ENCODE data around the gene EIF5. TPM values are rescaled to one million over a fixed set of nuclear protein-coding genes. Genes with fewer than 3 reads are reported as not detected.

Gene EIF5
- total RNA-seq, 2 experiments from 2014 or later: 237 to 292 TPM

DNA sequence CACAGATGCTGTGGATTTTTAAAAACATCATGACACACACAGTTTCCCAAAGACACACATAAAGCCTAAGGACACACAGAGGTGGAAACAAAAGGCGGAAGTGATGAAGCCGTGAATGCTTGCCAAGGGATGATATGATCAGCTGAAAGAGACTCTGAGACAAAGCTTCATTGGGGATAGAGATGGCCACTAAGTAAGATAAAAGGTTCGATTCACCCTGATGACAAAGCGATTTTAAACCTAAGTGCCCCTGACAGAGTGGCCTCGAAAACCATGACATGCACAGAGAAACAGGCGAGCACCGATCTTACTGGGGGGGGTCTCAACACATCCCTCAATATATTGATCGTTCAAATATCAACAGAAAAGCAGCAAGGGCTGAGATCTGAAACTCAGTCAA is 20.3 kb upstream of the EIF5 start:
- H3K9me3 ChIP-seq (ENCODE audit: low read length): no peaks in the 10 kb centered on the region
- no TSS peak for BruUV-seq (replicated peaks)
- POLR2A ChIA-PET: no interaction called here
- H3K4me3 ChIP-seq (ENCODE audit: low read depth, low read length, poor library complexity, severe bottlenecking): no peak overlapping the region
- H3K79me2 ChIP-seq (ENCODE audit: insufficient read depth, low read depth, low read length): no peaks in the 10 kb centered on the region
- no peak for DNase-seq (ENCODE audit: low spot score)
- peaks cover 16% of the 10 kb centered on the region for H3K4me1 ChIP-seq (ENCODE audit: insufficient read depth, low read length, poor library complexity, severe bottlenecking)
- H3K36me3 ChIP-seq (ENCODE audit: insufficient read depth, low read length): no peaks in the 10 kb centered on the region
- no peaks in the 10 kb centered on the region for H4K20me1 ChIP-seq (ENCODE audit: insufficient read depth, low read length)
- intact Hi-C loops (cut with micrococcal nuclease; ENCODE audit: unreplicated experiment): no loop called here
- TF ChIP-seq, protein P1, sequence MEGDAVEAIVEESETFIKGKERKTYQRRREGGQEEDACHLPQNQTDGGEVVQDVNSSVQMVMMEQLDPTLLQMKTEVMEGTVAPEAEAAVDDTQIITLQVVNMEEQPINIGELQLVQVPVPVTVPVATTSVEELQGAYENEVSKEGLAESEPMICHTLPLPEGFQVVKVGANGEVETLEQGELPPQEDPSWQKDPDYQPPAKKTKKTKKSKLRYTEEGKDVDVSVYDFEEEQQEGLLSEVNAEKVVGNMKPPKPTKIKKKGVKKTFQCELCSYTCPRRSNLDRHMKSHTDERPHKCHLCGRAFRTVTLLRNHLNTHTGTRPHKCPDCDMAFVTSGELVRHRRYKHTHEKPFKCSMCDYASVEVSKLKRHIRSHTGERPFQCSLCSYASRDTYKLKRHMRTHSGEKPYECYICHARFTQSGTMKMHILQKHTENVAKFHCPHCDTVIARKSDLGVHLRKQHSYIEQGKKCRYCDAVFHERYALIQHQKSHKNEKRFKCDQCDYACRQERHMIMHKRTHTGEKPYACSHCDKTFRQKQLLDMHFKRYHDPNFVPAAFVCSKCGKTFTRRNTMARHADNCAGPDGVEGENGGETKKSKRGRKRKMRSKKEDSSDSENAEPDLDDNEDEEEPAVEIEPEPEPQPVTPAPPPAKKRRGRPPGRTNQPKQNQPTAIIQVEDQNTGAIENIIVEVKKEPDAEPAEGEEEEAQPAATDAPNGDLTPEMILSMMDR (conservative IDR thresholded peaks at IDR 0.05; ENCODE audit: low read length): no peak
- TF ChIP-seq EZH2phosphoT487 (IDR thresholded peaks at IDR 0.05; ENCODE audit: borderline replicate concordance, low read depth, low read length): no peak
- no peak overlapping the region for H2AFZ ChIP-seq (ENCODE audit: low read length)
- CTCF ChIA-PET (ENCODE audit: unreplicated experiment): no interaction called here
- no peaks in the 10 kb centered on the region for H3K9me2 ChIP-seq (ENCODE audit: insufficient read depth, low read length)
- no peak overlapping the region for H3K4me2 ChIP-seq (ENCODE audit: low read length)
- H3K27ac ChIP-seq (ENCODE audit: low read depth, low read length, poor library complexity, severe bottlenecking): no peak overlapping the region

DNA sequence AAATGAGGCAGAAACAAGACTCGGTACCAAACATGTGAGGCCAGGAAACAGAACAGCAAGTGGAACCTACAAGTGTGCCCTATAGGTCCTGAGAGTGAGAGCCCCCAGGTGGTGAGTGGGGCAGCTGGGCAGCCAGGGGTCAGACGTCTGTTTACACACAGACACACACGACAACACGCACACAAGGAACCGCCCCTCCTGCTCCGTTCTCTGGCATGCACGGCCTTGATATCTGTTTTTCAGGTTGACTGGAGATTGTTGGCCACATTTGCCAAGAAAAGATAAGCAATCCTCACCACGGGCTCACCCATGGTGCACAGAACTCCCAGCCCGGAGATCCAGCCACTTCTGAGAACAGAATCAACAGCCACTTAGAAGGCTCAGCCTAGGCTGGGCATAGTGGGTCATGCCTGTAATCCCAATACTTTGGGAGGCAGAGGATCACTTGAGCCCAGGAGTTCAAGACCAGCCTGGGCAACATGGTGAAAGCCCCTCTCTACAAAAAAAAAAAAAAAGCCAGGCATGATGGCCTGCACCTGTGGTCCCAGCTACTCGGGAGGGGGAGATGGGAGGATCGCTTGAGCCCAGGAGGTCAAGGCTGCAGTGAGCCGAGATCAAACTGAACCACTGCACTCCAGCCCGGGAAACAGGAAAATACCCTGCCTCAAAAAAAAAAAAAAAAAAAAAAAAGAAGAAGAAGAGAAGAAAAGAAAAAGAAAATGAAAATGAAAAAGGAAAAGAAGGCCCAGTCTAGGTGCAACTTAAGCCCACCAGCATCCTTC is 19.4 kb upstream of the EIF5 start:
- Histone ChIP-seq H4K20me1 (ENCODE audit: insufficient read depth, low read length) (no peaks in the 10 kb centered on the region), H3K4me2 (ENCODE audit: low read length) (no peak overlapping the region), H2AFZ (ENCODE audit: low read length) (no peak overlapping the region), H3K4me3 (ENCODE audit: low read depth, low read length, poor library complexity, severe bottlenecking) (no peak overlapping the region), H3K27ac (ENCODE audit: low read depth, low read length, poor library complexity, severe bottlenecking) (no peak overlapping the region), H3K79me2 (ENCODE audit: insufficient read depth, low read depth, low read length) (no peaks in the 10 kb centered on the region), H3K9me3 (ENCODE audit: low read length) (no peaks in the 10 kb centered on the region), H3K4me1 (ENCODE audit: insufficient read depth, low read length, poor library complexity, severe bottlenecking) (peaks cover 26% of the 10 kb centered on the region), H3K9me2 (ENCODE audit: insufficient read depth, low read length) (no peaks in the 10 kb centered on the region), H3K36me3 (ENCODE audit: insufficient read depth, low read length) (no peaks in the 10 kb centered on the region)
- intact Hi-C loops (cut with micrococcal nuclease; ENCODE audit: unreplicated experiment): no loop called here
- no peak for DNase-seq (ENCODE audit: low spot score)
- ChIA-PET POLR2A (no interaction called here), CTCF (ENCODE audit: unreplicated experiment) (no interaction called here)
- TF ChIP-seq, protein P1 (conservative IDR thresholded peaks at IDR 0.05; ENCODE audit: low read length): no peak
- TF ChIP-seq EZH2phosphoT487 (IDR thresholded peaks at IDR 0.05; ENCODE audit: borderline replicate concordance, low read depth, low read length): no peak
- no TSS peak for BruUV-seq (replicated peaks)

DNA sequence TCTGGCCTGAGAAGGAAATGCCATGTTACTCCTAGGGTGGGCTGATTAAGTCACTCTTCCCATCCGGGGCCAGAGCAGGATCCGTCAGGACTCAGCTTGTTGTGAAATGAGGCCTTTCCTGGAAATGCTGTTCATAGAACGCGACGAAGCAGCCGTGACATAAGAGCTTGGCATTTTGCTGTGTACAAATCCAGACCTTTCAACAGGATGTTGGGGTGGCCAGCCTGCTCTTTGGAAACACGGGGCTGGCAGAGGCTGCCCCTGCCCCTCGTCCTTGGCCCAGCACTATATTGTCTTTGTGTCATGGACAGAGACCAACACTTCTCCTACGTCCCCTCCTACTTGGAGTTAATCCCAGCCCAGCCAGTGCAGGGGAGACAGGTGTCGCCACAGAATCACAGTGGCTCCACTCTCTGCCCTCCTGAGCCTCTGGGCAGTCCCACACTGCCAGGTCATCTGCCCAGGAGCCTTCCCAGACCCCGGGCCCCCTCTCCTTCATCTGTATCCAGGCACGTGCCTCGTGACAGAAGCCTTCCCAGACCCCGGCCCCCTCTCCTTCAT is 18.6 kb upstream of the EIF5 start:
- intact Hi-C loops (cut with micrococcal nuclease; ENCODE audit: unreplicated experiment): no loop called here
- ChIA-PET POLR2A (no interaction called here), CTCF (ENCODE audit: unreplicated experiment) (no interaction called here)
- H3K36me3 ChIP-seq (ENCODE audit: insufficient read depth, low read length): no peaks in the 10 kb centered on the region
- TF ChIP-seq, protein P1 (conservative IDR thresholded peaks at IDR 0.05; ENCODE audit: low read length): no peak
- TF ChIP-seq EZH2phosphoT487 (IDR thresholded peaks at IDR 0.05; ENCODE audit: borderline replicate concordance, low read depth, low read length): no peak
- H3K27ac ChIP-seq (ENCODE audit: low read depth, low read length, poor library complexity, severe bottlenecking): no peak overlapping the region
- H3K9me2 ChIP-seq (ENCODE audit: insufficient read depth, low read length): no peaks in the 10 kb centered on the region
- H3K4me3 ChIP-seq (ENCODE audit: low read depth, low read length, poor library complexity, severe bottlenecking): no peak overlapping the region
- BruUV-seq (replicated peaks): no TSS peak
- H3K4me2 ChIP-seq (ENCODE audit: low read length): no peak overlapping the region
- H3K9me3 ChIP-seq (ENCODE audit: low read length): no peaks in the 10 kb centered on the region
- no peaks in the 10 kb centered on the region for H4K20me1 ChIP-seq (ENCODE audit: insufficient read depth, low read length)
- H2AFZ ChIP-seq (ENCODE audit: low read length): no peak overlapping the region
- no peak for DNase-seq (ENCODE audit: low spot score)
- H3K79me2 ChIP-seq (ENCODE audit: insufficient read depth, low read depth, low read length): no peaks in the 10 kb centered on the region
- H3K4me1 ChIP-seq (ENCODE audit: insufficient read depth, low read length, poor library complexity, severe bottlenecking): peaks cover 29% of the 10 kb centered on the region

All from OCI-LY7 (cell line).